Kidney epithelial cell (primary cell): ENCODE data around the gene CHL1. TPM values are rescaled to one million over a fixed set of nuclear protein-coding genes. Genes with fewer than 3 reads are reported as not detected.

Experiments used
- DNase-seq: peaks from one replicate; pipeline ENCODE4 v3.0.0-alpha.2; 2010; ENCODE audit warnings: low read depth
- H3K27me3 ChIP-seq: 2 replicates; pipeline ENCODE4 v1.6.0; 2011; ENCODE audit warnings: low read length; ENCODE audit not compliant: control insufficient read depth, insufficient read depth
- H3K36me3 ChIP-seq: 2 replicates; pipeline ENCODE4 v1.5.1; 2011; ENCODE audit warnings: low read length; ENCODE audit not compliant: control insufficient read depth, insufficient read depth
- H3K4me3 ChIP-seq: 2 replicates; pipeline ENCODE4 v1.5.1; 2011; ENCODE audit warnings: low read depth, mild to moderate bottlenecking, control low read depth, low read length
- total RNA-seq: library from RNA; depleted of rRNA; stranded (reverse); fragments of >200 nt; gene quantifications from 2 replicates; pipeline ENCODE4 v1.2.3, GENCODE V29; 2015
- TF ChIP-seq, protein P1 (sequence below): IDR thresholded peaks from 2 replicates; pipeline ENCODE4 v1.5.1; 2011; ENCODE audit warnings: mild to moderate bottlenecking, moderate library complexity, low read length, control low read depth, inconsistent platforms; ENCODE audit not compliant: insufficient read depth, poor library complexity, severe bottlenecking

Gene CHL1
- total RNA-seq, 1 donor from 2014 or later: 0.33 TPM

DNA sequence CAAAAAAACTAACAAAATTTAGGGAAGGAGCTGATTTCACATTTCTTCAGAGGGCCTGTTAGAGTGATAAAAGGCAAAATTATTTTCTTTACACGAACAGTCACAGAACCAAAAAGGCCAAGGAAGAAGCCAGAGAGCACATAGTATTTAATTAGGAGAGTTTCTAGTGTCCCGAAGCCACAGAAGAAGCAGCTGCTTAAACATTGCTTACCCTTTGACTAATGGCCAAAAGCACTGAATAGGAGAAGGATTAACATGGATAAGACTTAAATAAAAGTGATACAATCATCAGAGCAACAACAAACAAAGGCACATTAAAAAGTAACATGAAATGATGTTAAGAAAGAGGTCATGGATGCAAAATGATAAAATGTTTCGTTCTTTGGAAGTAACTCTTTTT is 98.6 kb downstream of the CHL1 start:
- DNase-seq: no peak
- no peaks in the 10 kb centered on the region for H3K27me3 ChIP-seq
- H3K36me3 ChIP-seq: no peaks in the 10 kb centered on the region
- no peak overlapping the region for H3K4me3 ChIP-seq
- TF ChIP-seq, protein P1, sequence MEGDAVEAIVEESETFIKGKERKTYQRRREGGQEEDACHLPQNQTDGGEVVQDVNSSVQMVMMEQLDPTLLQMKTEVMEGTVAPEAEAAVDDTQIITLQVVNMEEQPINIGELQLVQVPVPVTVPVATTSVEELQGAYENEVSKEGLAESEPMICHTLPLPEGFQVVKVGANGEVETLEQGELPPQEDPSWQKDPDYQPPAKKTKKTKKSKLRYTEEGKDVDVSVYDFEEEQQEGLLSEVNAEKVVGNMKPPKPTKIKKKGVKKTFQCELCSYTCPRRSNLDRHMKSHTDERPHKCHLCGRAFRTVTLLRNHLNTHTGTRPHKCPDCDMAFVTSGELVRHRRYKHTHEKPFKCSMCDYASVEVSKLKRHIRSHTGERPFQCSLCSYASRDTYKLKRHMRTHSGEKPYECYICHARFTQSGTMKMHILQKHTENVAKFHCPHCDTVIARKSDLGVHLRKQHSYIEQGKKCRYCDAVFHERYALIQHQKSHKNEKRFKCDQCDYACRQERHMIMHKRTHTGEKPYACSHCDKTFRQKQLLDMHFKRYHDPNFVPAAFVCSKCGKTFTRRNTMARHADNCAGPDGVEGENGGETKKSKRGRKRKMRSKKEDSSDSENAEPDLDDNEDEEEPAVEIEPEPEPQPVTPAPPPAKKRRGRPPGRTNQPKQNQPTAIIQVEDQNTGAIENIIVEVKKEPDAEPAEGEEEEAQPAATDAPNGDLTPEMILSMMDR: no peak

DNA sequence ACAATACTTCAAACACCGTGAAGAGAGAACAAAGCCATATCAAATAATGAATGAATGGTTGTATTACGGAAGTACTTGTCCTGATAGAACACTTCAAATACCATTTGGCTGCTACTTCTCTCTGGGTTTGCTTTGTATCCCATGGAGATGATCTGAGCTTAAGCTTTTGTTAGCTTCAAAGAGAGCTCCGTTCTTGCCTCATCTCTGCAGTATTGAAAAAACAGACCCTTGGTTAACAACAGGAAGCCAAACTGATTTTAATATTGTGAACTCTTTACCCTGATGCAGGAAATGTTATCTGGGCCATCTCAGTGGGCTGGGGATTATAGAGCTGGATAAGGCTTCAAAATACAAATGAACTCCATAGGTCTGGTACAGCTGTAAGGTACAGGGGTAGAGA is 101.0 kb downstream of the CHL1 start:
- Histone ChIP-seq H3K4me3 (no peak overlapping the region), H3K27me3 (no peaks in the 10 kb centered on the region), H3K36me3 (no peaks in the 10 kb centered on the region)
- TF ChIP-seq, protein P1: no peak
- DNase-seq: no peak

DNA sequence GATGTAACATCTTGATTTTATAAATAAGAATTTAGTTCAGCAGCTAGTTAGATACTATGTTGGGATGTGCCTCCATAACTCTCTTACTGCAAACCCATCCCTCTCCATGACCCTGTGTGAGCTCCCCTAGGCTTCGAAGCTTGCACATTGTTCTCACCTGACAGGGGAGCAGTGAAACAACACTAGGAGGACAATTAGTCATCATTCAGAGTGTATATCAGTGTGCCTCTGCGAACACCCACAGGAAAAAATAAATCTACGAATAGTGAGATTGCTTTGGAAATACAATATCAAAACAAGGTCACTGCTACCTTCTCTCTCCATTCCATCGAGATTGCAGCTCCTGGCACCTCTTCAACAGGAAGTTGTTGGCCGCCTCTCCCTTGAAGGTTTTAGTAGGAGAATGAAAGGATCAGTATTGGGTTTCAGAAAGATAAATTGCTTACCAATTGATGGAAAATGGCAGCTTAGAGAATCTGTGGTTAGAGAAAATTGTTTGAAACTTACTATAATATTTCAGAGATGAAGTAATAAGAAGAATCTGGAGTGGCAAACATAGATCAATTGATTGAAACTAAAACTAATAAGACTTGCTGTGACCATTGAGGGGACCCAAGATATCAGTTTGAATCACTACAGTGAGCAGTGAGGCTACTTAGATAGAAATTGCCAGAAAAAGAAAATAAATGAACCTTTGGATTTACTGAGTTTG is 103.2 kb downstream of the CHL1 start:
- TF ChIP-seq, protein P1: no peak
- Histone ChIP-seq H3K4me3 (no peak overlapping the region), H3K27me3 (no peaks in the 10 kb centered on the region), H3K36me3 (no peaks in the 10 kb centered on the region)
- no peak for DNase-seq

DNA sequence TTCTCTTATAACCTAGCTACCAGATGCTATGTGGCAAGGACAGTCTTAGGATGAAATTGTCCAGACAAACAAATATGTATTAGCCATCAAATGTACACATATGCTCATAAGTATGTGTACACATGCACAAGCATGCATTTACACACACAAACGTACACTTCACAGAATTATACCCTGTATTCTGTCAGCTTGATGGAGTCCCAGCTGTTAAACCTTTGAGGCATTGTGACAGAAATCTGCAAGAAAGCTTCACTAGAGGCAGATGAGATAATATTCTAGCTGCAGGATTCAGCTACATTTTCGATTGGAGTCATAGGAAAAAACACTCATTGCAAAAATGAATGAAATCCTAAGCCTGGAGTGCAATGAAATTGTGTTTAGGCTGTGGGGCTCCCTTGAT is 110.6 kb downstream of the CHL1 start:
- H3K27me3 ChIP-seq: no peaks in the 10 kb centered on the region
- TF ChIP-seq, protein P1: no peak
- no peak overlapping the region for H3K4me3 ChIP-seq
- no peaks in the 10 kb centered on the region for H3K36me3 ChIP-seq
- no peak for DNase-seq

DNA sequence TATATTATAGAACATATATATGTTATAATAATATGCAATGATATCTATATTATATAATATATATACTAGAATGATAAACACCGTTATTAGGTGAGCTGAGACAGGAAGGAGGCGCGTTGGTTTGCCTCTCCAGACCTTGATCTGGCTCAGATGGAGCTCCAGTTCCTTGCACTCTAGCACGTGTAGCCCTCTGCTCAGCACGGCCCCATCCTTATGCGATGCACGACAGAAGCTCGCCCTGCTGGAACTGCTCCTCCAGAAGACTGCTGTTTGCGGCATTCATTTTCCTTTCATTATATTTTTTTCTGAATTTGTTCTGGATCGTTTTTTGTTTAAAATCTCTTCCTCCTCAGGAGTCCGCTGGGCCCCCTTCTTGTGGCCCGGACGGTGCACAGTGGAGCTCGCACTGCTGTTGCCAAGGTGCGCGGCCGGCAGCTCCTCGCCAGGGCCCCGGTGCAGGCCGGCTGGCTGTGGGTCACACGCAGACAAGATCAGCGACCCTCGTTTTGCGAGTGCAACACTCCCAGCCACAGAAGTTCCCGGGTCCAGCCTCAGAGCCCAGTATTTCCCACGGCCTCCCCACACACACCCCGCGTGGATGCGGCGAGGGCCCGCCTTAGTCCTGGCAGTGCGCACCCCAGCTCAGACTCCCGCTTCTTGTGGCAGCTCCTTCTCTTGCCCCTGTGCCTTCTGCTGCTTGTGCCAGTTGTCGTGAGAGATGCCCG is 112.2 kb downstream of the CHL1 start:
- Histone ChIP-seq H3K27me3 (no peaks in the 10 kb centered on the region), H3K36me3 (no peaks in the 10 kb centered on the region), H3K4me3 (no peak overlapping the region)
- no peak for DNase-seq
- TF ChIP-seq, protein P1: no peak
